GM15510 (cell line): ENCODE data around the gene KRTAP10-1.

Experiments used
- POLR2A ChIP-seq: IDR thresholded peaks from 3 replicates; pipeline ENCODE4 v1.6.1; 2011; ENCODE audit warnings: borderline replicate concordance; ENCODE audit not compliant: insufficient read length; ENCODE audit errors: extremely low read depth

KRTAP10-1 gene

DNA sequence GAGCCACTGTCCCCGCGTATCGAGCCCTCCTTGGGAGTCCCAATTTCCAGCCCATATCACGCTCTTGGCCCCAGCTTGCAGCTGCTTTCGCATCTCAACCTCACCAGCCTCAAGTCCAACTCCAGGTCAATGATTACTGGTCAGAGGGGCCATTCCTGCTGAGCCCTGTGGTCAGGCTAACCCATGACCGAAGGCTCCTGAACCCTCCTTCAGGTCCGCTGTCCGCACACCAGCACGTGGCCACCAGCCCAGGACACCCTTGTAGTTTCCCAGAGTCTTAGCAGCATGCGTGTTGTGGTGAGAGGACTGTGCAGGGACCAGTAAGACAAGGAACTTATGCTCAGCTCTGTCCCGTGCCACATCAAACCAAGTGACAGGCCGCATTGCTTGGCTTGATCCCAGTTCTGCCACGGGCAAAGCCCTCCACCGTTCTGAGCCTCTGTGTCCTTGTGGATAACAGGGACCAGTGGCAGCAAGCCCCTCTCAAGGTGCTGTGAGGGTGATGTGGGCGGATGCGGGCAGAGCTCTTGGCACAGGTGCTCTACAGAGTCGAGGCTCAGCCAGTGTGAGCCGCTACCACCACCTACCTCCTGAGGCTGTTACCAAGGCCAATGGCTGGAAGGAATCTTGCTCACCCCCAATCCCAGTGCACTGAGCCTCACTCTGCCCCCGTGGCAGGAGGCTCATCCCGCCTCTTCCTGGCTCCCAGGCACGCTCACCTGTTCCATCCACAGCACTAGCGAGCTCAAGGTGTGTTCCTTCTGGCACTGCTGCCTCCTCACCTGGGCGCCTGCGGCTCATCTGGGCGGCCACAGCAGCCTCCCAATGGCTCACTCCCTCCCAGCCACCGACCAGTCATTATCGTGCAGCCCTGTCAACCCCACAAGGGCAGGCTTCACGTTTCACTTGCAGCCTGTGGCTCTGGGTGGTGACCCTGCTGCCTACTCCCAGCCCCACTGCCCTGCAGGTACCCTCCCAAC lies 20.4 kb downstream of the KRTAP10-1 start:
- TF ChIP-seq POLR2A: no peak

DNA sequence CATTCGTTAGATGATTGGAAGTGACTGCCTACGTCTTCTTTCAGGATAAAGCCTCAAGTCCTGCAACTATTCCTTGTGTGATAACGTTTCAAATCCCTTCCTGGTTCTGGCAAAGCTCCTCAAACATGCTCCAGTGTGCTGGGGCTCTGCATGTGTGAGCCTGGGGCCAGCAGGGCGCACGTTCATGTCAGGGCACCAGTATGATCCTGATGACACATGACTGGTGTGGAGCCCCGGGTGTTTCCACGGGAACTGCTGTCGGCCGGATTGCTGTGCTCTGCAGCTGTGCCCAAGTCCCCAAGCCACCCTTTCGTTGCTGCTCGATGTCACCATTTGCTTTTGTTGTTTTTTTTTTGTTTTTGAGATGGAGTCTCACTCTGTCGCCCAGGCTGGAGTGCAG lies 21.3 kb downstream of the KRTAP10-1 start:
- TF ChIP-seq POLR2A: no peak

DNA sequence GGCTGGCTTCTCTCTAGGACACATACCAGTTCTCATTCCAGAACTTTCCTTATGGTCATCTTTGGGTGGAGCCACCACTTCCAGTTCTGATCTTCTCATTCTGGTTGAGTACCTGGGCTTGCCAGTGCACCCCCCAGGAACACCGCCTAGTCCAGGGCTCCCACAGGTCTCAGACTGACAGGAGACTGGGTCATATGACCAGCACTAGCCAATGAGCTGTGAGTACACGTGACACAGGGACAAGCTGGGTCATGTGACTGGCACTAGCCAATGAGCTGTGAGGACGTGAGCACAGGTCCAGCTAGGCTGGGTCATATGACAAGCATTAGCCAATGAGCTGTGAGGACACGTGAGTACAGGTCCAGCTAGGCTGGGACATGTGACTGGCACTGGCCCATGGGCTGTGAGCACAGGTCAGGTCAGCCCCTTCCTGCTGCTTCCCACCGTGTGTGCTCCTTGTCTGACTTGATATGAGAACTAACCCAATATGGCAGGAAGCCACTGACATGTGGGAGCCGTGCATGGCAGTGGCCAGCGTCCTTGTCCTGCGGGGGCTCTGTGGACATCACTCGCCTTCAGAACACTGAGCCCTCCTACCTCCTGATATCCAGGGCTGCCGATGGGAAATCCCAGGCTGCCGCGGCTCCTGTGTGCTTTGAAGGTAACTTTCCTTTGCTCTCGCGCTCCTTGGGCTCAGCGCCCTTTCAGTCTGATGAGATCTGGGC lies 22.7 kb downstream of the KRTAP10-1 start:
- no peak for TF ChIP-seq POLR2A

DNA sequence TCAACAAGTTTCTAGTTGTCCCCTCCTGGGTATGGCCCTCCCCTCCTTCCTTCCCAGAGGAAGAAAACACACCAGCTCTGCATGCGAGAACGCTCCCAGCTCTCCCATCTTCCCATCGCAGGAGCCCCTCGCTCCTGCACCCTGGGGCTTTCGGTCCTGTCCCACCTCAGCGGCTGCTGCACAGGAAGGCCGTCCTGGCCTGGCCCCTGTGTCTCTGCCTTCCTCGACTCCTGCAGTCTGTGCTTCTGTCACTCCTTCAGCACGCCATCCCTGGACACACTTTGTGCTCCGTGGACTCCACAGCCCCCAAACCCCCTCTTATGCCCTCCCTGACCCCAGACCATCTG lies 23.2 kb downstream of the KRTAP10-1 start:
- no peak for TF ChIP-seq POLR2A

DNA sequence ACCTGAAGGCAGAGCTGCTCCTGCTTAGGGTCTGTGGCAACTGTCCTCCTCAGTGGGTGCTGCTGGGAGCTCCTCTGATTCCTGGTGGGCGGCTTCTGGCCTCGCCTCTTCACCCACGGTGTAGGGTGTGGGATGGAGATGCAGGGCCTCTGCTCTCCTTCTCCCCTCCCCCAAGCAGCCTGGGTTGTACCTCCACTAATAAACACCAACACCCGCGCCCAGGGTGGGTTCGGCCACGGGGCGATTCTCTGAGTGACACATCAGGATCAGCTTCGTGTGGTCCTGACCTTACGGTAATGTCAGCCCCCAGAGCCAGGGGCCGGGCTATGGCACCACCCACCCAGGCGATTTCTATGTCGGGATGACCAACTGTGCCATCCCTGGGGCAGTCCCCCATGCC lies 23.7 kb downstream of the KRTAP10-1 start:
- no peak for TF ChIP-seq POLR2A

DNA sequence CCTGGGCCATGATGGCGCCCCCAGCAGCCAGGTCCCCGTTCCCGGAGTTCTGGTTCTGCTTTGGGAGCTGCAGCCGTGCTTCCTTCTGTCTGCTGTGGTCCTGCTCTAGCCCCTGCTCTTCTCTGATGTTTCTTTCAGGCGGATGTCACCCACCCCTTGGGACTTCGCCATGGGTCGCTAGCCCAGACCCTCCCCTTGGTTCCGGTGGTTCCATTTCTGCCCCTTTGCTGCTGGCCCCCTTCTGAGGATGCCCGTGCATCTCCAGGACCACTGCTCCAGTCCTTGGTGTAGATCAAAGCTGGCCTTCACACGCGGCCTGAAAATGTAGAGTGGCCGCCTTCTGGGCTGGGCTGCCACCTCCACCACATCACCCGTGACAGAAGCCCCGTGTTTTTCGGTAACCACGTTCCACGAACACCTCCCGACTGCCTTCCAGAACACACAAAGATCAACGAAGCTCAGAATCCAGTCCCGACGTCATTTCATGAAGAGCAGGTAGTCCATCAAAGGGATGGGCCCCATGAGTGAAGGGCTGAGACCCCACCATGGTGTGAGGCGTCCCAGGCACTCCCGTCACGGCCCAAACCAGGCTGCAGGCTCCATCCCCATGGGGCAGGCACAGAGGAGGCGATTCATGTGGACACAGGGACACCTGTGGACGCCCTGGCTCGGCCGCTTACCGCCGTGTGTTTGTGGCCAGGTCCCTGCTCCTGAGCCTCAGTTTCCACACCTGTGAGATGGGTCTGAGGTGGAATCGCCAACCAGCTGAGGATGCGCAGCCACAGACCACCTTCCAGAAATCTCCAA lies 24.4 kb downstream of the KRTAP10-1 start:
- TF ChIP-seq POLR2A: no peak

DNA sequence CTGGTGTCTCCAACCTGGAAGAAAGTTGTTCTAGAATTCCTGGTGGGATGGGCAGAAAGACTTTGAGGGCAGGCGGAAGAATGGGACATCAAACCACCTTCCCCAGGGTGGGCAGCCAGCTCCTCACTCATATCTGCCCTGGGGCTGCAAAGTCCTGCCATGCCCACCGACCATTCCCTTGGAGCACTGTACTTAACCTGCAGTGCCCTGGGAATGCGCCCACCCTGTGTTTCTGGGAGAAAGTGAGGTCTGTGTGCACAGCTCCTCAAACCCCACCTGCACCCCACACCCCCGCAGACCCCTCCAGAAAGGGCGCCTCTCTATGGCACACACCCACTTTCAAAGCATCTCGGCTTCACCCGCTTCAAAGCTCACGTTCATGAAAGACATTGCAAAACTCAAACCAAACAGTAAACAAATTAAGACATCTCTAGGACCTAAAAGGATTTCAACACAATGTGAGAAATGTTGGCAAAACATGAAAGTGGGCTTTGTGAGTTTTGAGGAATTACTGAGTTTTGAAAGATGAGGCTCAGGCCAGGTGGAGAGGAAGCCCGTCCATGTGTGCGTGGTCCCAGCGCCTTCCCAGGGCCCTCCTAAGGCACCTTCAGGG lies 25.1 kb downstream of the KRTAP10-1 start:
- no peak for TF ChIP-seq POLR2A

DNA sequence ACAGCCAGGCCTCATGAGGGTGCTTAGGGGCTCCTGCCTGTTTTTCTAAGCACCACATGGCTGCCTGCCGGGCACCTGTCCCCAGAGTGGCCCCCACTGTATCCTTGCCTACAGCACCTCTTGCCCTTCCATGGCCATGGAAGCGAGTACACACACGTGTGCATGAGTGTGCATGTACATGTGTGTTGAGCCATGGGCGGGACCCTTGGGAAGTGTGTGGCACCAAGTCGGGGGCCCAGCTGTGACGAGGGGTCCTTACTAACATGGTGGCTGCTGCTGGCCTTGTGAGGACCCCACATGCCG lies 25.8 kb downstream of the KRTAP10-1 start:
- TF ChIP-seq POLR2A: no peak

DNA sequence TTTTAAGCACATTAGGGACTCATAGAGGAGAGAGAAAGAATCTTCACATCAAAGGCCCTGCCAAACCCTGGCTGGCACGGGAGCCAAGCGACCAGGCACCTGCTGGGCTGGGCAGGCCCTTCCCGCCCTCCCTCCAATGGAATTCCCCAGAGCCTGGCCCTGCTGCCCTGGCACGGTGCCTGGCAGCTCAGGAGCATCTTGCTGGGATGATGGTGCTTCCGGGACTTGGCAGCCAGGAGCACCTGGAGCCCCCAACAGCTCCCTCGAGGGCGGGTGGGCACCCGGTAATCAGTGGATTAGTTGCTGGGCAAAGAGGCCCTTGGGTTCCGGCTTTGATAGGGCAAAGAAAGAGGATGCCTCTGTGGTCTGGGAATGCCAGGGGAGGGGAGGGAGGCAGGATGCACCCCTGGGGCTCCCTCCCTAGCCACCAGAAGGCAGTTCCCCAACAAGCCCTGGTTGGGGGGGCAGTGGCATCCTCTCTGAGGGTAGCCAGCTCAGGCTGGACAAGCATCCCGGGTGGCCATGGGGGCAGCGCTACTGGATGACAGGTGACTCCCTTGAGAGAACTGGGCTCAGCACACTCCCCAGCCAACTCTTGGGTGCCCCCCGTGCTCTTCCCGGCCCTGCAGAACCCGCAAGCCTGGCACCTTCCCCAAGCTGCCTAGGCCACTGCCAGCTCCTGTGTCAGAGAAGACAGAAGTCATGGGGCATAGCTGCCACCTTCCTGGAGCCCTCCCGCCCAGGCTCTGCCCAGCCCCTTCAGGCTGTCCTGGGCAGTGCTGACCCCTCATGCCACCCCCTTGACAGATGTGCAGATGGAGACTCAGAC lies 26.4 kb downstream of the KRTAP10-1 start:
- TF ChIP-seq POLR2A: no peak

DNA sequence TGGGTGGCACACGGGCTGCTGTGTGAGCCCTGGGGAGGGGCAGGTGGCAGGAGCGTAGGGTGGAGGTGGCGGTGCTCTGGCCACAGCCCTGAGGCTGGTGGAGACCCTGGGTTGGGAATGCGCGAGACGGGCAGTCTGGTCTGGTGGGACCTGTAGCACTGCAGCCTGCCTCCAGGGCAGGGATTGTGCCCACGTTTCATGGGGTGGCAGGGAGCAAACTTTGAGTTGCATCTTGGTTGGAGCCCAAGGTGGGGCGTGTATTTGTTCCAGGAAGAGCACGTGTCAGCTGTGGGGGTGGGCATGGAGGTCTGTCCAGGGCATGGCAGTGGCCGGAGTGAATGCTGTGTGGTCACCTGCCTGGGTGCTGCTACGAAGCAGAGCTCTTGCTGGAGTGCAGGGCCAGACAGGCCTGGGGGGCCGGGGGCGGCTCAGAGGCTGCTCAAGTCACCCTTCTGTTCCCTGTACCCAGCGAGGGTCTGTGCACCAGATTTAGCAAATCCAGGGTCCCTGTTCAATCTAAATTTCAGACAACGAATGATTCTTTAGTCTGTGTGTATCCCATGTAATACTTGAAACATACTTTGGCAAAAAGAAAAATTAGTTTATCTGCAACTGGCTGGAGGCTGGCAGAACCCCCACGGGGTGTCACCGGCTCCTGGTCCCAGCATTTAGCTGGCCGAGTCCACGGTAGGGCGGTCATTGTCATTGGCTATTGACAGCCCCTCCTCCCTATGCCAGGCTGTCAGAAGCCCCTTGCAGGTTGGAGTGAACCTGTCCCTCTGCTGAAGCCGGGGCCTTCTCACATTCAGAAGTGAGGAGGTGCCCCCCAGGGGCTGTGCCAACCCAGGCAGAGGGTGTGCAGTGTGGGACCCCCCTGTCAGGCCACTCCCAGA lies 27.3 kb downstream of the KRTAP10-1 start:
- TF ChIP-seq POLR2A: no peak

DNA sequence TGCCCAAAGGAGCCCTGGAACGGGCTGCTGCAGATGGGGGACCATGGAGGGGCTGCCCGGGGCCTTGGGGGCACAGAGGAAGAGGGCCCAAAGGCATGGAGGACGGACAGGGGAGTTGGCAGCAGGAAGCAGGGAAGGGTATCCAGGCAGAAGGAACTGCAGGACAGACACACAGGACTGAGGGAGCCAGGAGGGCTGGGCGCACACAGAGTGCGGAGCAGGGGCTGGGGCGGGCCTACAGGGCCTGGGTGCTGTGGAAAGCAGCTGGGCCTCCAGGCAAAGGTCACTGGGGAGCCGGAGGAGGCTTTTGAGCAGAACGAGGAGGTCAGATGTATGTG lies 28.1 kb downstream of the KRTAP10-1 start:
- TF ChIP-seq POLR2A: no peak

DNA sequence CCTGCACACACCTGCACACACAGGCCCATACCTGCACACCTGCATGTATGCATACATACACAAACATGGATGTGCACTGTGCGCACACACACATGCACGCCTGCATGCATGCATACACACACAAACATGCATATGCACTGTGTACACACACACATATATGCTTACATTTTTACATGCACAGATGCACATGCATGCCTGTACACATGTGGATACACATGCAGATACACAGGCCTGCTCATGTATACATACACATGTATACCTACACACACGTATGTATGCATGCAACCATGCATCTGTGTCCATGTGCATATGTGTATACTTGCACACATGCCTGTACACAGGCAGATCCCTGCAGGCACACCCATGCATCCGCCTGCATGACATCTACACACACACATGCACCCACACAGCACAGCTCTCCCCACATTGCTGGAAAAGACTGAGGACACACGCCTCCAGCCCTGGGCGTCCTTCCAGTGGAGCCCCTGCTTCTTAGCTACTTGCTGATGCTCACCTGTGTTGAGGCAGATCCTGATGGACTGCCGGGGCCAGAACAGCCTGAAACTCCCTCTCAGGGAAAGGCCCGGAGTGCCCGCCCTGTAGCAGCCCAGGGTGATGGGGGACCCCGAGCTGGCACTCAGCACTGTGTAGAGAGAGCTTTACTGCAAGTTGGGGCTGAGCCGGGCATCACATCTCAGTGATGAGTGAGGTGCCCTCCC lies 28.6 kb downstream of the KRTAP10-1 start:
- no peak for TF ChIP-seq POLR2A
